ENCODE data around the gene GRK4.

GRCh38 chr4:2943364-2944090, 19.8 kb upstream of the GRK4 start:
- TF ChIP-seq CTCF (IDR thresholded peaks at IDR 0.05; ENCODE audit: insufficient read depth, low read length), result no peak
- TF ChIP-seq, protein P1, sequence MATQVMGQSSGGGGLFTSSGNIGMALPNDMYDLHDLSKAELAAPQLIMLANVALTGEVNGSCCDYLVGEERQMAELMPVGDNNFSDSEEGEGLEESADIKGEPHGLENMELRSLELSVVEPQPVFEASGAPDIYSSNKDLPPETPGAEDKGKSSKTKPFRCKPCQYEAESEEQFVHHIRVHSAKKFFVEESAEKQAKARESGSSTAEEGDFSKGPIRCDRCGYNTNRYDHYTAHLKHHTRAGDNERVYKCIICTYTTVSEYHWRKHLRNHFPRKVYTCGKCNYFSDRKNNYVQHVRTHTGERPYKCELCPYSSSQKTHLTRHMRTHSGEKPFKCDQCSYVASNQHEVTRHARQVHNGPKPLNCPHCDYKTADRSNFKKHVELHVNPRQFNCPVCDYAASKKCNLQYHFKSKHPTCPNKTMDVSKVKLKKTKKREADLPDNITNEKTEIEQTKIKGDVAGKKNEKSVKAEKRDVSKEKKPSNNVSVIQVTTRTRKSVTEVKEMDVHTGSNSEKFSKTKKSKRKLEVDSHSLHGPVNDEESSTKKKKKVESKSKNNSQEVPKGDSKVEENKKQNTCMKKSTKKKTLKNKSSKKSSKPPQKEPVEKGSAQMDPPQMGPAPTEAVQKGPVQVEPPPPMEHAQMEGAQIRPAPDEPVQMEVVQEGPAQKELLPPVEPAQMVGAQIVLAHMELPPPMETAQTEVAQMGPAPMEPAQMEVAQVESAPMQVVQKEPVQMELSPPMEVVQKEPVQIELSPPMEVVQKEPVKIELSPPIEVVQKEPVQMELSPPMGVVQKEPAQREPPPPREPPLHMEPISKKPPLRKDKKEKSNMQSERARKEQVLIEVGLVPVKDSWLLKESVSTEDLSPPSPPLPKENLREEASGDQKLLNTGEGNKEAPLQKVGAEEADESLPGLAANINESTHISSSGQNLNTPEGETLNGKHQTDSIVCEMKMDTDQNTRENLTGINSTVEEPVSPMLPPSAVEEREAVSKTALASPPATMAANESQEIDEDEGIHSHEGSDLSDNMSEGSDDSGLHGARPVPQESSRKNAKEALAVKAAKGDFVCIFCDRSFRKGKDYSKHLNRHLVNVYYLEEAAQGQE (IDR thresholded peaks at IDR 0.05; ENCODE audit: insufficient replicate concordance, low read depth), result no peak
- TF ChIP-seq GABPA (IDR thresholded peaks at IDR 0.05; ENCODE audit: low read depth), result no peak
- TF ChIP-seq POLR2AphosphoS5 (IDR thresholded peaks at IDR 0.05; ENCODE audit: low read depth), result no peak

All from HL-60 (cell line).